Stimulated activated CD4-positive, alpha-beta T cell treated with anti-CD3 and anti-CD28 coated beads, Interleukin-4, amount 100 ng/mL, for 1 hour (primary cell): ENCODE data around the gene BRIP1.
"Not testable (repeated sequence)": the region's sequence is repeated elsewhere in the genome, so short reads cannot be mapped to it uniquely, and the experiment has no call there.

Experiments used
- DNase-seq: peaks from one replicate; pipeline ENCODE4 v3.0.0-alpha.2; 2020

Gene BRIP1

DNA sequence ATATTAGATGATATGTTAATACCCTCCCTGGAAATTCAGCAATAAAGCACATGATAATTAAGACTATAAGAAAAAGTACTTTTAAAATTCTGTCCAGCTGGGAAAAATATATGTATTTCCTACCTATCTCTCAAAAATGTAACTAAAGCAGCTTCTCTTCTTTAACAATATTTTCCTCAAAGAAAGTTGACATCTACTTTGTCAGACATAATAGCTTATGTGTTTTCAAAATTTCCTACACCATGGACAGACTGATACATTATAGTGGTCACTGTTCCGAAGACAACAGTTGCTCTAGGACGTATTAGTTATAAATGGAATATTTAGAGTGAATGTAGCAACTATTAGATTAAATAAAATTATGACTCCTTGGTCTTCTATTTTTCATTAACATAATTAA lies 140.9 kb downstream of the BRIP1 start:
- no peak for DNase-seq

DNA sequence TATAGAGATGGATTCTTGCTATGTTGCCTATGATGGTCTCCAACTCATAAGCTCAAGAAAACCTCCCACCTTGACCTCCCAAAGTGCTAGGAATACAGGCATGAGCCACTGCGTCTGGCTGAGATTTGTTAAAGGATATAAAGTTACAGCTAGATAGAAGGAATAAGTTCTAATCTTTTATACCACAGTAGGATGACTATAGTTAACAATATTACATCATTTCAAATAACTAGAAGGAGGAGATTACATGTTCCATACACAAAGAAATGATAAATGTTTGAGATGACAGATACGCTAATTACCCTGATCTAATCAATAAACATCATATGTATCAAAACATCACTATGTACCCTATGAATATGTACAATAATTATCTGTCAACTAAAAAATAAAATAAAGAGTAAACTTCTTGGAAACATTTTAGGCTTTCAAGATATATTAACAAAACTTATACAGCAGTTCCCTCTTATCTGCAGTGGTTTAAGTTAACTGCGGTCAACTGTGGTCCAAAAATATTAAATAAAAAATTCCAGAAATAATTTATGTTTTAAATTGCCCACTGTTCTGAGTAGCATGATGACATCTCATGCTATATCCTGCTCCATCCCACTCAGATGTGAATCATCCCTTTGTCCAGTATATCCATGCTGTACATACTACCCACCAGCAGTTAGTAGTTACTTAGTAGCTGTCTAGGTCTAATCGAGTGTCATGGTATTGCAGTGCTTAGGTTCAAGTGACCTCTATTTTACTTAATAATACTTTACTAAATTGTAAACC lies 143.1 kb downstream of the BRIP1 start:
- no peak for DNase-seq

DNA sequence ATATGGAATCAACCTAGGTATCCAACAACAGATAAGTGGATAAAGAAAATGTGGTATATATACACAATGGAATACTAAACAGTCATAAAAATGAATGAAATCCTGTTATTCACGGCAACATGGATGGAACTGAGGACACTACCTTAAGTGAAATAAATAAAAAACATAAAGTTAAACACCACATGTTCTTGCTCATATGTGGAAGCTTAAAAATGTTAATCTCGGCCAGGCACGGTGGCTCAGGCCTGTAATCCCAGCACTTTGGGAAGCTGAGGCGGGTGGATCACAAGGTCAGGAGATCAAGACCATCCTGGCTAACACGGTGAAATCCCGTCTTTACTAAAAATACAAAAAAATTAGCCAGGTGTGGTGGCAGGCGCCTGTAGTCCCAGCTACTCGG lies 144.1 kb downstream of the BRIP1 start:
- DNase-seq, result not testable (repeated sequence)

DNA sequence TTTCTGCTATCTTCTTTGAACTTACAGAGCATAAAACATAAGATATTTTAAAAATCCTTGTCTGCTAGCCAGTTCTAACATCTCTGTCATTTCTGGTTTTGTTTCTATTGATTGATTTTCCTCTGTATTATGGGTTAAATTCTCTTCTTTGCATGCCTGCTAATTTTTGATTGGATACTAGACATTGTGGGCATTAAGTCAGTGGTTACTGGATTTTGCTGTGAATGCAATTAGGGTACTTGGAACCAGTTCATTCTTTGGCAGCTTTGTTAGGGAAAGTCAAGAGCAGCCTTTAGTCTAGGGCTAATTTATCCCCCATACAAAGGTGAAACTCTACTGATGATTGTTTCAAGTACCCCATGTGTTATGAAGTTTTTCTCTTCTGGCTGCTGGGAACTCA lies 145.3 kb downstream of the BRIP1 start:
- no peak for DNase-seq

DNA sequence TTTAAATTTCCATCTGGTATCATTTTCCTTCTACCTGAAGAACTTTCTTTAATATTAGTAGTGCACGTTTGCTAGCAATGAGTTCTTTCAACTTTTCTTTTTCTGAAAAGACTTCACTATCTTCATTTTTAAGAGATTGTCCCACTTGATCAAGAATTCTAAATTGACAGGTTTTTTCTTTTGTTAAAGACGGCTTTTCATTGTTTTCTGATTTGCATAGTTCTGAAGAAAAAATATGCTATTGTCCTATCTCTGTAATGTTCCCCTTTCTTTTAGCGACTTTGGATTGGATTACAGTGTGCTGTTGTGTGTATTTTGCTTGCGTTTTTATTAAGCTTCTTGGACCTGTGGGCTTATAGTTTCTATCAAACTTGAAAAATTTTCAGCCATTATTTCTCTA lies 146.0 kb downstream of the BRIP1 start:
- DNase-seq, result no peak

DNA sequence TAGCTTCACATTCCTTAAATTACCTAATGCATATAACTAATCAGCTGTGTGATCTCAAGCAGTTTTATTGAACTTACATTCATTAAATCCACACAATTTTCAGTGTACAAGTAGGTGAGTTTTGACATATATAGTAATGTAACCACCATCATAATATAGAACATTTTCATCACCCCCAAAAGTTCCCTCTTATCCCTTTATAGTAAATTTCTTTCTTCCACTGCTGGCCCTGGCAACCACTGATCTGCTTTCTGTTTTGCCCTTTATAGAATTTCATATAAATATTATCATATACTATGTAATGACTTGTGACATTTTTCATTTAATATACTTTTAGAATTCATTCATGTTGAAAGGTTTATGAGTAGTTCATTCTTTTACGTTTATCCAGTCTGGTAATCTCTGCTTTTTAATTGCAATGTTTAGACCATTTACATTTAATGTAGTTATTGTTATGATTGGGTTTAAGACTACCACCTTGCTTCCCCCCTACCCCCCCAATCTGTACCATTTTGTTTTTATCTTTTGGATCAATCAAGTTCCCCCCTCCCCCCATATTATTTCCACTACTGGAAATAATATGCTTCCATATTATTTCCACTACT lies 147.0 kb downstream of the BRIP1 start:
- DNase-seq, result no peak

DNA sequence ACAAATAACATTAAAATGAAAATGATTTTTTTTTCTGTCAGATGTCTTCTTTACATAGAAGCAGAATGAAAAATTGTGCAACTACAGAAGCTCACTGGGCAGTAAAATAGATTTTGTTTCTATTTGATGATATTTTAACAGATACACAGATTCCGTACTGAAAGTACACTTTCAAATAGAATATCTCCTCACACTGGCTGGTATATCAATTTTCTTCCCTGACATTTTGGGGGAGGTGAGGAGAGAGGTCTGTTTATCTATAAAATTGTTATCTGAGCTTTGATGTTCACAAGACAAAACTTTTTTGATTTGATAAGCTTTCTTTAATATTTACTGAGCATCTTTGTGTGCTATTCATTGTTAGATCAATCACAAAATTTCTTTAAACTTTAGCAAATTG lies 148.0 kb downstream of the BRIP1 start:
- DNase-seq, result no peak

DNA sequence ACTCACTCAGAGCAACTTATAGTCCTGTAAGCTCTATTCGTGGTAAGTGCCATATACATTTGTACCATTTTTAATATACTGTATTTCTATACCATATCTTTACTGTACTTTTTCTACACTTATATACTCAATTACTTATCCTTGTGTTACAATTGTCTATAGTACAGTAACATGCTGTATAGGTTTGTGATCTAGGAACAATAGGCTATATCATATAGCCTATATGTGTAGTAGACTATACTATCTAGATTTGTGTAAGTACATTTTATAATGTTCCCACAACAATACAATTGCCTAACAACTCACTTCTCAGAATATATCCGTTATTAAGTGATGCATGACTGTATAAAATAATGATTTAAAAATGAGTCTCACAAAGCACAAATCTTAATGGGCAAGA lies 149.0 kb downstream of the BRIP1 start:
- DNase-seq, result no peak

DNA sequence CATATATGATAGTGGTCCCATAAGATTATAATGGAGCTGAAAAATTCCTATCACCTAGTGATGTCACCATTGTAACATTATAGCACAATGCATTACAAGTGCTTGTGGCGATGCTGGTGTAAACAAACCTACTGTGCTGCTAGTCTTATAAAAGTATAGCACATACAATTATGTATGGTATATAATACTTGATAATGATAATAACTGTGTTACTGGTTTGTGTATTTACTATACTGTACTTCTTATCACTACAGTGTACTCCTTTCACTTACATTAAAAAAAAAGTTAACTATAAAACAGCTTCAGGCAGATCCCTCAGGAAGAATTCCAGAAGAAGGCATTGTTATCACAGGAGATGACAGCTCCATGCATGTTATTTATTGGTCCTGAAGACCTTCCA lies 150.3 kb downstream of the BRIP1 start:
- no peak for DNase-seq

DNA sequence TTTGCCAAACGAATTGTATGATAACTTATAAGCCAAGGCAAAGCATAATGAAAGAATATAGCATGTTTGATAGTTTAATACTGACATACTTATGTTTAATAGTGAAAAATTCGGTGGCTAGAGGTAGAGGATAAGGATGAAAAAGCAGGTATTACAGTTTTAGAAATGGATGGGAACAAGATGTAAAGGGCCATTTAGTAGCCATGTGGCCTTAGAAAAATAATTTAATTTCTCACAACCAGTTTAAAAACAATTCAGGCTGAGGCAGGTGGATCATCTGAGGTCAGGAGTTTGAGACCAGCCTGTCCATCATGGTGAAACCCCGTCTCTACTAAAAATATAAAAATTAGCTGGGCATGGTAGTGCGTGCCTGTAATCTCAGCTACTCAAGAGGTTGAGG lies 152.8 kb downstream of the BRIP1 start:
- DNase-seq, result no peak

DNA sequence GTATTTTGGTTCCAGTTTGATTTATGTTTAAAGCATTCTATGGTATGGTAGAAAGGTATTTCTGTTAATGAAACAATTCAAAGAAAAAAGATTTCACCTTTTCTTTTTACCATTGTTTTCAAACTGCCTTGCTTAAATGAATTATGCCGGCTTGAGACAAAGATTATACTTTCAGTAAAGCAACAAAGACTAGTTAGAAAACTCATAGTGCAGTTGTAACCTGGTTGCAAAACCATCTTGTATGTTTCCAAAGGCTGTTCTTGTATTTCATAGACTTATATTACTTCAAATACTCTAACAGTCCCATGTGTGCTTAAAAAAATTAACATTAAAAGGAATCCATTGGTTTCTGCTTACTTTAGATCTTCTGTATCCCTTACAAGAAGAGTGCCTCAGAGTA lies 153.8 kb downstream of the BRIP1 start:
- DNase-seq, result no peak

DNA sequence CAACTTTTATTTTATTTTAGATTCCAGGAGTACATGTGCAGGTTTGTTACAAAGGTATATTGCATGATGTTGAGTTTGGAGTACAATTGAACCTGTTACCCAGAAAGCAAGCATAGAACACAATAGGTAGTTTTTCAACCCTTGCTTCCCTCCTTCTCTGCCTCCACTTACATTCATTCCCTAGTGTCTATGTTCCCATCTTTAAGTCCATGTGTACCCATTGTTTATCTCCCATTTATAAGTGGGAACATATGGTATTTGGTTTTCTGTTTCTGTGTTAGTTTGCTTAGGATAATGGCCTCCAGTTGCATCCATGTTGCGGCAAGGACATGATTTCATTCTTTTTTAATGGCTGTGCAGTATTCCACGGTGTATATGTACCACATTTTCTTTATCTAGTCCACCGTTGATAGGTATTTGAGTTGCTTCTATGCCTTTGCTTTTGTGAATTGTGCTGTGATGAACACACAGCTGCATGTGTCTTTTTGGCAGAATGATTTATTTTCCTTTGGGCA lies 158.3 kb downstream of the BRIP1 start:
- no peak for DNase-seq

DNA sequence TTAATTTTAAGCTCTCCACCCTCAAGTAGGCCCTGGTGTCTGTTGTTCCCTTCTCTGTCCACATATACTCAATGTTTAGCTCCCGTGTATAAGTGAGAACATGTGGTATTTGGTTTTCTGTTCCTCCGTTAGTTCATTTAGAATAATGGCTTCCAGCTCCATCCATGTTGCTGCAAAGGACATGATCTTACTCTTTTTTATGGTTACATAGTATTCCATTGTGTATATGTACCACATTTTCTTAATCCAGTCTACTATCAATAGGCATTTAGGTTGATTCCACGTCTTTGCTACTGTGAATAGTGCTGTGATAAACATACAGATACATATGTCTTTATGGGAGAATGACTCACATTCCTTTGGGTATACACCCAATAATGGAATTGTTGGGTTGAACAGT lies 160.9 kb downstream of the BRIP1 start:
- DNase-seq, result no peak

DNA sequence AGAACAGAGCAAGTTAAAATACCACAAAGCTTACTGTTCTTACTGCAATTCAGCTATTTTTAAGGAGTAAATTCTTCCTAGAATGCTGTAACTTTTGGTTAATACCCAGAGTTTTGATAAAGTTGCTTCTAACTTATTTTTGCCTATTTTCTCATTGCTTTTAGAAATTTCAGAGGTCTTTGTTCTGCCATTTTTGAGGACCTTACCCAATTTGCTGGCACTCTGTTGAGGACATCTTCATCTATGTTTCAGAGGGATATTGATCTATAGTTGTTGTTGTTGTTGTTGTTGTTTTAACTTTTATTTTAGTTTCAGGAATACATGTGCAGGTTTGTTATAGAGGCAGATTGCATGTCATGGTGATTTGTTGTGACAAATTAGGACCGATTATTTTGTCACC lies 161.3 kb downstream of the BRIP1 start:
- no peak for DNase-seq

DNA sequence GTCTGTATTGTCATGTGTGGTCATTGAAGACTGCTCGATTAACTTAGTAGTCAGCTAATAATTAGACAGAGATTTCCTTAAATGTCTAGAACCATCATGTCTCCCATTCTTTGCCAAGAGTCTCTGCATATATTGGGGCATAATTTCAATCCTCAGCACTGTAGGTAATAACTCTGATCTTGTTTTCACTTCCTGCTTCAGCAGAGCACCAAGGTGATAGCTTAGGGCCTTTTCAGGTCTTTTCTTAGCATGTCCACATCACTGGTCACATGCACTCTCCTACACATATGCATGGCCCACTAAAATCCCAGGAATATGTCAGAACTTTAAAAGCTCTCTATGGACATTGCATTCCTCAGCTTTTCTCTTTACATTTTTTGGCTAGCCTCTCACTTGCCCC lies 162.0 kb downstream of the BRIP1 start:
- no peak for DNase-seq

DNA sequence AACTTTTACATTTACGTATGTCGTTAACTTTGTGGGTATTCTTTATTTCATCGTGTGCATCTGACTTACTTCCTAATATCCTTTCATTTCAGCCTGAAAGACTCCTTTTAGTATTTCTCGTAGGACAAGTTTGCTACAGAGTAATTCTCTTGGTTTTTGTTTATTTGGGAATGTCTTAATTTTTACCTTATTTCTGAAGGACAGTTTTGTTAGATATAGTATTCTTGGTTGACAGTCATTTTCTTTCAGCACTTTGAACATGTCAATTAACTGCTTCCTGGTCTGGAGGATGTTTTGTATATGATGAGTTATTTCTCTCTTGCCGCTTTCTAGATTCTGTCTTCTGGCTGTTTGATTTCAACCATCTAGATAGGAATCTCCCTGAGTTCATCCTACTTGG lies 163.1 kb downstream of the BRIP1 start:
- no peak for DNase-seq

DNA sequence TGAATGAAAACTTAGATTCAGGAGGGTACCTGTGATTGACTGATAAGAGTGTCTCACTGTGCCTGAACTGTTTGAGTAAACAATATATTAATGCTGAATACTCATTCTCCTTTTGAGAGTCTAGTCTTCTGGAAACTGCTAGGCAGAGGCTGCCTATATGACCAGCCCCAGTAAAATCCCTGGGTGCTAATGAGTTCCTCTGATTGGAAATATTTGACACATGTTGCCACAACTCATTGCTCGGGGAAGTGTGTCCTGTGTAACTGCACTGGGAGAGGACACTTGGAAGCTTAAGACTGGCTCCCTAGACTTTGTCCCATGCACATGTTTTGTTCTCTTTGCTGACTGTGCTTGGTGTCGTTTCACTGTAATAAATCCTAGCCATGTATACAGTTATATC lies 163.6 kb downstream of the BRIP1 start:
- no peak for DNase-seq

DNA sequence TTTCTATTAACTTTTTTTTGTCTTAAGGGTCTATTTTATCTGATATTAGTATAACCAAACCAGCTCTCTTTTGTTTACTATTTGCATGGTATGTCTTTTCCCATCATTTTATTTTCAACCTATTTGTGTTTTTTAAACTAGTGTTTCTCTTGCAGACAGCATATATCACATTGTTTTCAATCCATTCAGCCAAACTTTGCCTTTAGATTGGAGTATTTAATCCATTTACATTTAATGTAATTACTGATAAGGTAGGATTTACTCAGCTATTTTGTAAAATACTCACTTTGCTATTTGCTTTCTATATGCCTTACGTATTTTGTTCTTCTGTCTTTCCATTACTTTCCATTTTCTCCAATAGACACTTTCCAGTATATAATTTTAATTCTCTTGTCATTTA lies 164.3 kb downstream of the BRIP1 start:
- no peak for DNase-seq

DNA sequence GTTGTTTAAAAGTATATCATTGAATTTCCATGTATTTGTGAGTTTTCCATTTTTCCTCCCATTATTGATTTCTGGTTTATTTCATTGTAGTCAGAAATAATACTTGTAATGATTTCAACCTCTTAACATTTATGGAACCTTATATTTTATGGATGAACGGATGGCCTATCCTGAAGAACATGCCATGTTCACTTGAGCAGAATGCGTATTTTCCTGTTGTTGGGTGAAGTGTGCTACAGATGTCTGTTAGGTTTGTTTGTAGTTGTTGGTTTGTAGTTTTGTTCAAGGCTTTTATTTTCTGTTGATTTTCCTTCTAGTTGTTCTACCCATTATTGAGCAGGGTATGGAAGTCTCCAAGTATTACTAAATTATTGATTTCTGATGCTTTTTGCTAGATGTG lies 165.1 kb downstream of the BRIP1 start:
- no peak for DNase-seq

DNA sequence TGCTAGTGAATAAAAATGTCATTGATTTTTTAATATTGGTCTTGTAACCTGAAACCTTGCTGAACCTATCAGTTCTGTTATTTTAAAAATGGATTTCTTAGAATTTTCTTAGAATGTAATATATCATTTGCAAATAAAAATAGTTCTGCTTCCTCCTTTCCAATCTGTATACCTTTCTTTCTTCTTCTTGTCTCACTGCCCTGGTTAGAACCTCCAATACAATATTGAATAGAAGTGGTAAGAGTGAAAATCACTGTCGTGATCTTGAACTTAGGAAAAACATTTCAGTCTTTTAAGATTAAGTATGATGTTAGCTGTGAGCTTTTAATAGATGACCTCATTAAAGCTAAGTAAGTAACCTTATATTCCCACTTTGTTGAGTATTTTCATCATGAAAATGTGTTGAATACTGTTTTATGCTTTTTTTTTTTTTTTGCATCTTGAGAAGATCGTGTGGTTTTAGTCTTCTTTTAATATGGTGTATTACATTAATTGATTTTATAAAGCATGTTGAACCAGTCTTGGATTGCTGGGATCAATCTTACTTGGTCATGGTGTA lies 167.5 kb downstream of the BRIP1 start:
- no peak for DNase-seq

DNA sequence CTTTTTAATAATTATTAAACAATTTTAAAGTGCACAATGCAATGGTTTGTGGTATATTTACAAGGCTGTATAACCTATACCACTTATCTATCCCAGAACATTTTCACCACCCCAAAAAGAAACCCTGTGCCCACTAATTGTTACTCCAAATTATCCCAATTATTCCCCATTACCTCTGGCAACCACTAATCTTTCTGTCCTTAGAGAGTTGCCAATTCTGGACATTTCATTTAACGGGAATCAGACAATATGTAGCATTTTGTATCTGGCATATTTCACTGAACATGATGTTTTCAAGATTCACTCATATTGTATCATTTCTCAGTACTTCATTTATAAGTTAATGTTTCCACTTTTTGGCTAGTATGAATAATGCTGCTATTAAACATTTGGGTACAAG lies 169.2 kb downstream of the BRIP1 start:
- DNase-seq, result no peak

DNA sequence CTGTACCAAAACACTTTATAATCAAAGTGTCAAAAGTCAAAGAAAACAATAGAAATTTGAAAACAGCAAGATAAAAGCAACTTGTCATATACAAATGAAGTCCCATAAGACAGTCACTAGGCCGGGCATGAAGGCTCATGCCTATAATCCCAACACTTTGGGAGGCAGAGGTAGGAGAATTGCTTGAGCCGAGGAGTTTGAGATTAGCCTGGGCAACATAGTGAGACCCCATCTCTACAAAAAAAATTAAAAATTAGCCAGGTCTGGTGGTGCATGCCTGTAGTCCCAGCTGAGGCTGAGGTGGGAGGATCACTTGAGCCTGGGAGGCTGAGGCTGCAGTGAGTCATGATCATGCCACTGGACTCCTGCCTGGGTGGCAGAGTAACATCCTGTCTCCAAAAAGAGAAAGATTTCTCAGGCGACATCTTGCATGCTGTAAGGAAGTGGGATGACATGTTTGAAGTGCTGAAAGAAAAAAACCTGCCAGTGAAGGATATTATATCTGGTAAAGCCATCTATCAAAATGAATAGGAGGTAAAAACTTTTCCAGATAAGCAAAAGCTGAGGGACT lies 173.6 kb downstream of the BRIP1 start:
- DNase-seq, result no peak

DNA sequence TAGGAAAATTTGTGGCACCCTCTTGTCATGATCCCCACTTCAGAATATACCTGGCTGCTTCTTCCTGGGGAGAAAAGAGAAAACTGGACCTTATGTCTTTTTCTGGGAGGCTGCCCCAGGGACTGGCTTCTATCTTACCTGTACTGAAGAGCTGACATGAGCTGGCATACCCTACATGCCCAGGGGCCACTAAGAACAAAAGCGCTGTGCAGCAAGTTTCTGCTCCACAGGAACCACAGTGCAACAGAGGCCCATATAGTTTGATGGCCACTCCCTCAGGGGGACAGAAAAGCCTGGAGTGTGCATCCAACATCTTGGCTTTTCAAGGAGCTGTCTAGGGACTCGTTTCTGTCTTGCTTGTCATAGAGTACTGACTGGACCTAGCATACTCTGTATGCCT lies 175.6 kb downstream of the BRIP1 start:
- no peak for DNase-seq

DNA sequence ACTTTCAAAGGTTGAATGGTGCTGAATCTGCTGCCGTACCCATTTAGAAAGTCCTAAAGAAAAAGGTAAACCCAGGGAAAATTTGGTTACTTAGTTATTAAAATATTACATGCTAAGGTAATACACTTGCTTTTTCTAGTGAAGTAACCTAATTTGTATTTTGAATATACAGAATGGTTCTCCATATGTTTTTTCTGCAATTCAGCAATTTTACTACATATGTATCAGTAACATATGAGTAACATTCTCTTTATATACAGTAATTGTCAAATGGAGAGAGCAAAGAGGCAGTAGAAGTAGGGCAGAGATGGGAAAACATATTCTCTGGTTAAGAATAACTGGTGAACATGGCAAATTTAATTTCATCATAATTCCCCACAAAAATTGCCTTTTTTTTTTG lies 177.2 kb downstream of the BRIP1 start:
- DNase-seq, result no peak
